Measurements from ENCODE around the gene TPPP.

- TF ChIP-seq CEBPB (IDR thresholded peaks at IDR 0.05; ENCODE audit: borderline replicate concordance, low read depth, low read length) (no peak), ZNF776 (CRISPR knock-in tag; IDR thresholded peaks at IDR 0.05) (no peak), ZMYM3 (CRISPR knock-in tag; IDR thresholded peaks at IDR 0.05) (no peak)
Measured at GRCh38 chr5:652773-653350, 40.3 kb downstream of the TPPP start.

Measured in HepG2 (cell line).